Measurements from ENCODE around the gene KCNJ11.

GRCh38 chr11:17401316-17401715, 12.9 kb upstream of the KCNJ11 start:
- TF ChIP-seq TAF1 (IDR thresholded peaks at IDR 0.05; ENCODE audit: low read depth, low read length) (no peak), POLR2A (IDR thresholded peaks at IDR 0.05; ENCODE audit: low read depth, low read length) (no peak), POLR2AphosphoS5 (IDR thresholded peaks at IDR 0.05; ENCODE audit: low read depth, low read length) (no peak), SPI1 (IDR thresholded peaks at IDR 0.05; ENCODE audit: low read depth, low read length) (no peak), PAX5 (IDR thresholded peaks at IDR 0.05; ENCODE audit: insufficient read depth, low read length, severe bottlenecking) (no peak)
